Activated T-cell treated with anti-CD3 and anti-CD28 coated beads for 4 hours (primary cell): Measurements from ENCODE around the gene SOX1.

Source experiments
- DNase-seq: peaks from one replicate; pipeline ENCODE4 v3.0.0-alpha.2; 2020

Gene SOX1

DNA sequence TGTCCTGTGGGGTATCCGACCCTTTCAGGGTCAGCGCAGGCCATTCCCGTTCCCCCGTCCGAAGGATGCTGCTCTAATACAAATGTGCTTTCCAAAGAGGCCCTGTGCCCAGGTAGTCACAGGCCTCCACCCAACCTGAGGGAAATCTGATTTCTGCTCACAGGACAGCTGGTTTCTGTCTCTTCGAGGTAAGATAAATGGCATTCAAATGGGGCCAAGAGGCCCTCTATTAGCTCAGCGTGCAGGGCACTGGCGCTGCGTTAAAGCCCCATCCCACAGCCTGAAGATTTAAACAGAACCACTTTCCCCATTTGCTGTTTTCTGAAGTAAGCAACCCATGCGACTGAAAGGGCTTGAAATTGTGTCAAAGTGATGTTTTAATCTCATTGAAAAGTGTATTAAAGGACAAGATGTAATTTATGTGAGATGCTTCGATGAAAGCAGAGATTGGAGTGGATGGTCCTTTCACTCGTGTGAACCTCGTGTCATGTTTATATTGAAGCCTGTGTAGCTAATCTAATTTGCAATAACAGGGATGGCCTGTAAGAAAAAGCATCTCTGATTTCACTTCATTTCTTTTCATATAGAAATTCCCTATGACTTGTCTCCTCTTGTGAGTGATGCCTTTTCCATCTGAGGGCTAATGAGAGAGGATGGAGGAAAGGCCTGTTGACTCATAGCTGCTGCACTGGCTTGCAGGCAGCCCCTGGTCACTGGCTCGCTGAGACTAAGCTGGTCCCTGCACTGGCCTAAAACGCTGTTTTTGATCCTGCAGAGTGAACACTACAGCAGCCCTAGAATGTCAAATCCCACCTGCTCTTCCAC lies 7.3 kb upstream of the SOX1 start:
- DNase-seq, result no peak

DNA sequence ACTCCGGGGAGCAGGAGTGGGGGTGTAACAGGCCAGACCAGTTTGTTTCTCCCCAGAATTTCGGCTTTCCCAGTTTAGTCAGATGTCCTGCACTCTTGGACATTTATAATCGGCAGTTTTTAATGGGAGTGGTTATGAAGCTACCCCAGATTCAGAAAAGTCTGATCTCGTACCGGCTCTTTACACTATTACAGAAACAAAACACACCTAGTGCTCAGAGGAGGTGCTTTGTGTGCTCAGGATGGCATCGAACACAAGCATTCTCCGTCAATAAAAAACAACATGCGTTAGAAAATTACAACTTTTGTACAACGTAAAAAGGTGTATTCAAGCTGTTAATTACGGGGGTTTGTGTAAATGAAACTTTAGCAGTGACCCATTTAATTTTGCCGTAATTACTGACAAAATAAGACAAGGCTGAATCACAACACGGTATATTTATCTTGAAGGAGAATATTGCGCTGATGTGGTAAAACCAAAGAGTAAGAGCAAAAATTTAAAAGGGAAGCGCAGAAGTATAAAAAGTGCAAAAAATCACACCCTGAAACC lies 6.6 kb upstream of the SOX1 start:
- no peak for DNase-seq

DNA sequence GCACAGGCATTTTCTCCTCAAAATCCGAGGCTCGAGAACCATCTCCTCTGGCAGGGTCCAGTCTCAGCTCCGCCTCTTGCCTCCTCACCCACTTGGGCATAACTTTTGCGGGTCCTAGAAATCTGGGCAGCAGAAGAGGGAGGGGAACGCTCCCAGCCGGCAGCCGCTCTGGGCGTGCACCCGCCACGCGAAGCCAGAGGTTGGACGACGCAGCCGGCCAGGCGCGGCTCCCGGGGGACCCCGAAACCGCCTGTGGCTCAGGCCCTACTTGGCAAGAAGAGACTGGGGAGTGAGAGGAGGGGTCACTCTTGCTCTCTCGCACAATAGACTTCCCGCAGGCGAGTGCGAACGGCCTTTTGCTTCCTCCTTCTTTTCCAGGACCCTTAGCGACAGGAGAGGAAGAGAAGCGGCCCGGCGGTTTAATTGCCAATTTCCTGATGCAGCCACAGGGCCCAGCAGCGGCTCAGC lies 6.0 kb upstream of the SOX1 start:
- DNase-seq, result no peak

DNA sequence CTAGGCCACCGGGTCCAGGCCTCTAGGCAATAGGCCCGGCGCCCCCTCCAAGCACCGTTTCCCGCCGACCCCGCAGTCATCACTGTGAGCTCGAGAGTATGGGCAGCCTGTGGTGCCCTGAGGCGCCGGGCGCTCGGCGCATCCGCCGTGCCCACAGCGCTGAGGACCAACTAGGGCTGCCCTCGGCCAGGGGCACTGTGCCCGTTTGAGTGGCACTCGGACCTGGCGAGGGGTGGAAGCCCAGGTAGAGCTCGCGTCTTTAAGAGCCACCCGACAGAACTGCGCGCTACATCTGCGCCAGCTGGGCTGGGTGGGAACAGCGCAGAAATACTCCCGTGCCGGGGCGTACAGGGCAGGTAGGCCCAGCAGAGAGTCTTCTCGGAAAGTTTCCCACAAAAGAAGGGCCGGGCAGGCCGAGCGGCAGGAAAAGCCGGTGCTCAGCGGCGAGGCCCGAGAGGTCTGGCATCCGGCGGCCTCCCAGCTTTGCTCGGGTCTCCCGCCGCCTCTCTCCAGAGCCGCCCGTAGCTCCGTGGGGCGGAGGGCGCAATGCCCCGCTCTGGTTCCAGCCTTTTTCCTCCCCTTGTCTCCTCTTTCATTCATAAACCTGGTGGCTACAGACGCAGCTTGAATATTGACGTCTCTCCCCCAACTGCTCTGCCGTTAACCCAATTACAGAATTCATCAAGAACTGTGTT lies 5.4 kb upstream of the SOX1 start:
- no peak for DNase-seq

DNA sequence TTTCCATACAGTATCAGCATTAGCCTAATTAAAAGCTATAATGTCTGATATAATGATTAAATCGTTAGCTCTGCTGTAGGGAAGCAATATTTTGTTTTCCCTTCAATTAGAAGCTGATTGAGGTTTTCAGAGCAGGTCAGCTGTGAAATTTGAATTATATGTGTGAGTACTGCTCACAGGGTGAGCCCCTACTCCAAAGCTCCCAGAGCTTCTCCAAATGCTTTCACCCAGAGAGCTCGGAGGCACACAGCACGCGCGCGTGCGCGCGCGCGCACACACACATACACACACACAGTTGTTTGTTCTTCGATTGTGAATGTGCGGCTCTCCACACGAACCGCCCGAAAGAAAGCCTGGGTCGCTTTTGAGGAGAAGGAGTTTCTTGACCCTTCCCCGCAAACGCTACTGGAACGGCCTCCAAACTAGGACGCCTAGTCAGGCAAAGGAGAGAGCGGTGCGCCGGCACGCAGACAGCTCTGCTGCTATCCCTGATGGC lies 4.8 kb upstream of the SOX1 start:
- no peak for DNase-seq

DNA sequence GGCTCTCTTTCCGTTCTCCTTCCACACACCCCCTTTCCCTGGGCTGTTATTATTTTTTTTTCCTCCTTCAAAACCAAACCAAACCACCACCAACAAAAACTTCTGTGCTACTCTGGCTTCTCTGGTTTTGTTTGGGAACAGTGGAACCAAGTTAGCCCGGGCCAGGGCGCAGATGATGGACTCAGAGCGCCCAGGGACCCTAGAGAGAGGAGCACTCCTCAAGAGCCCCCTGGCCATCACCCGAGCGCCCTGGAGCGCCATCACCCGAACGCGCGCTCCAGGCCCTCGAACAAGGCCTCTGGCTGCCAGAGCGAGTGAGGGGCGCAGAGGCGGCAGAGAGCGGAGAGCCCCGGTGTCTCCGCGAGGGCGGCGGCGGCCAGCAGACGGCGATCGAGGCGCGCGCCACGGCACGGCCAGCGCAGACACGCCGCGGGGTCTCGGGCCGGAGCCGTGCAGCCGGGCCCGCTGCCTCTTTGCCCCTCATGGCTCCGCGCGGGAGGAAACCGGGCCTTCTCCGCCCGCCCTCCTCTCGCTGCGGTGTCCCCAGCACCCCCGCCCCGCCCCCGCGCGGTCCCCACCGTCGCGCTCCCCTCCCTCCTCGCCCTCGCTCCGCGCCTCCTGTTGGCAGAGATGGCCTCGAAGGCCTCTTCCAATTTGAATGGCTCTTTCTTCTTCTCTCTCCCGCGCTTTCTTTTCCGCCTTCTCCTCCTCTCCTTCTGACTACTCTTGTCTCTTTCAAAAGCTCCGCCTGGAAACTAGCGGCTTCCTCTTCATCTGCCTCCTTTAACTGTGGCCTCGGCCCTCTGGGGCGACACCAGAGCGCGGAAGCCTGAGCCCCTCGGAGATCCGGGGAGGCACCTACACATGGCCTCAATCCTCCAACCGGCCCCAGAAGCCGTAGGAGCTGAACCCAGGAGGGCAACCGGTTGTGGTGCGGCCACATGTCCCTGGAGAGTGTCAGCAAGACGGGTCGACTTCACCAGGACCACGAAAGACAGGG lies 4.1 kb upstream of the SOX1 start:
- no peak for DNase-seq

DNA sequence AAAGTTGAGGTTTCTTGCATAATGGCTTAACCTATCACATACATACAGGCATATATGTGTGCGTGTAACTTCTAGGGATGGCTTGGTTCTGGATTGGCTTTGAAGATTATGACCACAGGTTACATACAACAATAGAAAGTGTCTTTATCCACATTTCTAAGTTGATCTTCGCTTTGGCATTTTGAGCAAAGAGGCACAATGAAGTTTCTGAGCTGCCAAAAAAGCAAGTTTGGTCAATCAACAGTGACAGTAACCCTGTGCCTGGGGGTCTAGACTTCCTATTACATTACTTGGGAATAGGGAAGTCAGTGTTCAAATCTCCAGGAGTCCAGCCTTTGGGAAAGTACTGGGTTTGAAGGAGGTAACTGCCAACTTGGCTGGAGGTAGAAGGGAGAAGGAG lies 3.1 kb upstream of the SOX1 start:
- no peak for DNase-seq

DNA sequence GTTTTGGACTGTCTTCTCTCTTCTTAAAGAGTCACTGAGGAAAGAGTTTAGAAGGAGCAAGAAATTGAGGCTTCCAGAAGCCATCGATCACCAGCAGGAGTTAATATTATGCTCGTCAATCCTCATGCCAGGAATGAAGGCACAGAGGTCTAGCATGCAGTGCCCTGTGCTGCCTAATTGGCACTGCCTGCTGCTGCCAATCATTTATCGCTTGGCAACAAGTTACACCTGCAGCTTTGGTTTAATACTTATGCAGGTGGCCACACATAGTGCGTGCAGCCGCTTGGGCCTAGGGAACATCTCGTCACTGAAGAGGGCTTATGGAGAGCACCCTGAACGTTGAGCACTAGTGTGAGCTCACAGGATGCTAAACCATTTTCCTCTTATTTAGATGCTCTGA lies 2.7 kb upstream of the SOX1 start:
- no peak for DNase-seq

DNA sequence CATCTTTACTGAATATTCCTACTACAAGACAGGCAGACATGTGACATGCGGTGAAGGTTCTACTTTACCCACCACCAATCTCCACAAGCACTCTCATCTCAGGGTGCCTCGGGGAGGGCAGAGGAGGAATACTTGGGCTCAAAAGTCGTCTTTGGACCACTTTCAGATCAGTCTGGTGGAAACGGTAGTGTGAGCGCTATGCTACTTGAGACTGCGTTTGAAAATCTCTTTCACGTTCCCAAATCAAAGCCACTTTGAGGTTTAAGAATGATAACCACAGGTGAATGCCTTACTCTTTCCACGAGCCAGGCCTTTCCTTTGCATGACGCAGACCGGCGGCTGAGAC lies 1.5 kb upstream of the SOX1 start:
- DNase-seq, result no peak

DNA sequence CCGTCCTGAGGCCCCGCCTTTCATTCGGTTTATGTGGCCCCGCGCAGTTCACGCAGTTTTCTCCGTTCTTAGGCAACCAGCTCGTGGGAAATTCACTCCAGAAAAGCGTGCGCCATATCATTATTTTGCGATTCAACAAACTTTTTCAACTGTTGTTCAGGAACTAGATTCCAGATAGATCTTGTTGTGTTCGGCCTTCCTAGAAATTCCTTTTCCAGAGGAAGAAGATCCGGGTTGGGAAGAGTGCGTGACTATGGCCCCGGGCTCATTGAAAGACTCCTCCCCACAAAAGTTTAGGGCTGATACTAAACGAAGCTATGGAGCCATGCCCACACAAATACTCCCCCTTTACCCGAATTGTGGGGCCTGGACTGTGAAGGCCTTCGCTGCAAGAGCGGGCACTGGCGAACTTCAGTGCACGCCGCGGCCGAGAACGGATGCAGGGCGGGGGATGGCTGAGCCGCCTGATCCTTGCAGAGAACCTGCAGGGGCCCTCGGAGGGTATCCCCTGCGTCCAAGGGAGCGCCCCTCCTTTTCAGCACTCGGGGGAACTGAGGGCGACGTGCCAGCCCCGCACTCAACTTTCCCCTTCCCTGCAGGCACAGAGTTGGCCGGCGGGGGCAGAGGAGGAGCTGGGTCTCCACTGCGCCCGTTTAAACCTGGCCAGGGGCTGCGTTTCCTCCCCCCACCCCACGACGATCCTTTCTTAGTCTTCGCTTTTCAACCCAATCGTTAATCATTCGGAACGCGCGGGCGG lies 904 bp upstream of the SOX1 start:
- no peak for DNase-seq

DNA sequence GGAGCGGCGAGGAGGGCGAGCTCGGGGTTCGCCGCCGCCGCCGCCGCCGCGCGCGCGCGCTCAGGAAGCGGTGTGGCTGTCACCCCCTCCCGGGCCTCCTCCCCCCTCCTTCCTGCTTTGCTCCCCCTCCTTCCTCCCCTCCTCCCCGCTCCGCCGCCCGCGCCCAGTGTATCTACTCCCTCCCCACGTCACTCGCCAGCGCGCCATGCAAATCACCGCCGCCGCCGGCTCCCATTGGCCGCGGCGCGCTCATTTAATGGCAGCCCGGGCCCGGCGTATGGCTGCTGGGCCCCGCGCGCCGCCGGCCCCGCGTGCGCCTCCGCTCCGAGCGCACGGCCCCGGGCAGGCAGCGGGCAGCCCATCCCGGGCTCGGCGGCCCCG lies 335 bp upstream of the SOX1 start:
- DNase-seq, result peak; percentile 40

DNA sequence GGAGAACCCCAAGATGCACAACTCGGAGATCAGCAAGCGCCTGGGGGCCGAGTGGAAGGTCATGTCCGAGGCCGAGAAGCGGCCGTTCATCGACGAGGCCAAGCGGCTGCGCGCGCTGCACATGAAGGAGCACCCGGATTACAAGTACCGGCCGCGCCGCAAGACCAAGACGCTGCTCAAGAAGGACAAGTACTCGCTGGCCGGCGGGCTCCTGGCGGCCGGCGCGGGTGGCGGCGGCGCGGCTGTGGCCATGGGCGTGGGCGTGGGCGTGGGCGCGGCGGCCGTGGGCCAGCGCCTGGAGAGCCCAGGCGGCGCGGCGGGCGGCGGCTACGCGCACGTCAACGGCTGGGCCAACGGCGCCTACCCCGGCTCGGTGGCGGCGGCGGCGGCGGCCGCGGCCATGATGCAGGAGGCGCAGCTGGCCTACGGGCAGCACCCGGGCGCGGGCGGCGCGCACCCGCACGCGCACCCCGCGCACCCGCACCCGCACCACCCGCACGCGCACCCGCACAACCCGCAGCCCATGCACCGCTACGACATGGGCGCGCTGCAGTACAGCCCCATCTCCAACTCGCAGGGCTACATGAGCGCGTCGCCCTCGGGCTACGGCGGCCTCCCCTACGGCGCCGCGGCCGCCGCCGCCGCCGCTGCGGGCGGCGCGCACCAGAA lies 1.1 kb downstream of the SOX1 start:
- no peak for DNase-seq

DNA sequence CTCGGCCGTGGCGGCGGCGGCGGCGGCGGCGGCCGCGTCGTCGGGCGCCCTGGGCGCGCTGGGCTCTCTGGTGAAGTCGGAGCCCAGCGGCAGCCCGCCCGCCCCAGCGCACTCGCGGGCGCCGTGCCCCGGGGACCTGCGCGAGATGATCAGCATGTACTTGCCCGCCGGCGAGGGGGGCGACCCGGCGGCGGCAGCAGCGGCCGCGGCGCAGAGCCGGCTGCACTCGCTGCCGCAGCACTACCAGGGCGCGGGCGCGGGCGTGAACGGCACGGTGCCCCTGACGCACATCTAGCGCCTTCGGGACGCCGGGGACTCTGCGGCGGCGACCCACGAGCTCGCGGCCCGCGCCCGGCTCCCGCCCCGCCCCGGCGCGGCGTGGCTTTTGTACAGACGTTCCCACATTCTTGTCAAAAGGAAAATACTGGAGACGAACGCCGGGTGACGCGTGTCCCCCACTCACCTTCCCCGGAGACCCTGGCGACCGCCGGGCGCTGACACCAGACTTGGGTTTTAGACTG lies 1.7 kb downstream of the SOX1 start:
- no peak for DNase-seq

DNA sequence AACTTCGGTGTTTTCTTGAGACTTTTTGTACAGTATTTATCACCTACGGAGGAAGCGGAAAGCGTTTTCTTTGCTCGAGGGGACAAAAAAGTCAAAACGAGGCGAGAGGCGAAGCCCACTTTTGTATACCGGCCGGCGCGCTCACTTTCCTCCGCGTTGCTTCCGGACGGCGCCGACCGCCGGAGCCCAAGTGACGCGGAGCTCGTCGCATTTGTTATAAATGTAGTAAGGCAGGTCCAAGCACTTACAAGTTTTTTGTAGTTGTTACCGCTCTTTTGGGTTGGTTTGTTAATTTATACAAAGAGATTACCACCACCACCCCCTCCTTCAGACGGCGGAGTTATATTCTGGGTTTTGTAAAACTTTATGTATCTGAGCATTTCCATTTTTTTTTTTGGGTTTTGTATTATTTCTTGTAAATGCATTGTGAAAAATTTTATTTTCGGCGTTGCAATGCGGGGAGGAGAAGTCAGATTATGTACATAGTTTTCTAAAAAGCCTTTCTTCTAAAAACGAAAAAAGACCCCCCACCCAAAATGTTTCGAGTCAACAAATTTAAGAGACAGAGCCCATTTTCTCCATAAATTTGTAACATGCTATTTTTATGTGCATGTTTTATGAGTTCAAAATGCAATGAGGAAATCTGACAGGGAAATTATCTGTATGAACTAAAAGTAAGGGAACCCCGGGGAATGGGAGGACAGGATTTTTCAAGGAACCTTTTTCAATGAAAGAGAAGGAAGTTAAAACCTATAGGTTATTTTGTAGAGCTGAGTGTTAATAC lies 2.3 kb downstream of the SOX1 start:
- no peak for DNase-seq

DNA sequence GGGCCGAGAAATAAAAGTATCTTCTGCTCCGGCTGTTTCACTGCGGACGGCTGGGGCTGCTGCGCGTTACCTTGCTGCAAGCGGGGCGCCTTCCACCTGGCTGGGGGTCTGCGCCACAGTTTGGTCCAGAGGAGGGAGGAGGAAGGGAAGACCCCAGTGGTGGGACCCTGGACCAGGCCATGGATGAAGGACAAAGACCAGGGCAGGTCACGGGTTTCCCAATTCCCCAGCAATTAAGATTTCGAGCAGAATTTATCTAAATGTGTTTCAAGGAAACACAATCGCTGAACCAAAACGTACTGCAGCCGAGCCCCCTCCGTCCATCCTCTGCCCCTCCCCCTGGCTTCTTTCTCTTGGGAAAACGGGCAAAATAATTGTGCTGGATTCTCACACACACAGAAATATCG lies 2.9 kb downstream of the SOX1 start:
- DNase-seq, result no peak

DNA sequence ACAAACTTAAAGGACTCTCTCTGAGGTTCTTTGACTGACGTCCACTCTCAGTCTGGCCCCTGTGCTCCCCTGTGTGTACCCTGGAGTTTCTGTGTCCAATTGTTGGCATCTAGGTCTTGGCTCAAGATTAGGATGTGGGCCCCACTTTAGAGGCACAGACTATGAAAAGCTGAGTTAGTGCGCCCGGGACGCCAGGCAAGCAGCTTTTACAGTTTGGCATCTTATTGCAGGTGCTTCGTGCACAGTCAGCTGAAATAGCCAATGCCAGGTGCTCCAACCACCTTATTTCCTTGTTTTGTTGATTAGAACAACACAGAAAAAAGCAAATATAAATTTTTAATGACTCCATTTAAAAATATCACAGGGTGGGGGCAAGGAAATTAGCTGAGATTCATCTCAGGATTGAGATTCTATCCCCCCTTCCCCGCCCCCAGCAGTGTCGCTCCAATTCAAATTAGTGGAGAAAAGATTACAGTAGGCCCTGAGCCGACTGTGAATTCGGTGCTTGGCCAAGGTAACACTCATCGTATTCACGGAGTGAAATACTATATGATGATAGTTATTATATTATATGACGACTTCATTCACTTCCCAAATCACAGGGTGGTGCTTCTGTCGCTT lies 4.3 kb downstream of the SOX1 start:
- no peak for DNase-seq

DNA sequence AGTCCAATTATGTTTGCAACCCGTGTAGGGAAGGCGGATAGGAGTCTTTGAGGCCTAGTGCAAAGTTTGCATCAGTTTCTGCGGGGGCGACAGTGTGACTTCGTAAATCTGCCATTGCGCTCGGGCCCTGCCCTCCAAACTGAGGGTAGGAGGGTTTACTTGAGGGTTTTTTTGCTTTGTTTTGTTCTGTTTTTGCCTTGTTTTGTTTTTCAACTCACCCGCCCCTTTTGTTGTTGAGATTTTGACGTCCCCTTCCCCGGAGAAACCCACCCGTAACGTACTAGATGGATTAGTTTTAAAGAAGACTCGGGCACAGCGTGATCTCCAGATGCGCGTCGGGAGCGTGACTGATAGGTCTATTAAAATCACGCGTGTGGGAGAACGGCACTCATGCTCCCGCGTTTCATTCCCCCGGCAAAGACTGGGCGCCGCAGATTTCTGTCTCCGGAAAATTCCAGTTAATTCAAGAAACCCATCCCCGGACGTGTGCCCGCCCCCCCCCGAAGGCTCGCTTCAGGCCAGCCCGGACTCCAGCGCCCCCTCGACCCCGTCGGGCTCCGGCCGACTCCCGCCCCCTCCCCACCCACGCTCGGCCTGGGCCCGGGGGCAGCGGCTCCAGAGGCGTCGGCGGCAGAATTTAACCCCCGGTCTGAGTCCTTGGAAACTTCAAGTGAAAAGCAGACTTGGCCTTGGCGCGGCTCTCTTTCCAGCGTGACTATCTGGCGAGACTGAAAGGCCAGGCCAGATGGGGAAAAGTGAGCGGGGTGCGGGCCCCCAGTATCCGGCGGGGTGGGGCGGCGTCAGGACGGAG lies 5.0 kb downstream of the SOX1 start:
- no peak for DNase-seq

DNA sequence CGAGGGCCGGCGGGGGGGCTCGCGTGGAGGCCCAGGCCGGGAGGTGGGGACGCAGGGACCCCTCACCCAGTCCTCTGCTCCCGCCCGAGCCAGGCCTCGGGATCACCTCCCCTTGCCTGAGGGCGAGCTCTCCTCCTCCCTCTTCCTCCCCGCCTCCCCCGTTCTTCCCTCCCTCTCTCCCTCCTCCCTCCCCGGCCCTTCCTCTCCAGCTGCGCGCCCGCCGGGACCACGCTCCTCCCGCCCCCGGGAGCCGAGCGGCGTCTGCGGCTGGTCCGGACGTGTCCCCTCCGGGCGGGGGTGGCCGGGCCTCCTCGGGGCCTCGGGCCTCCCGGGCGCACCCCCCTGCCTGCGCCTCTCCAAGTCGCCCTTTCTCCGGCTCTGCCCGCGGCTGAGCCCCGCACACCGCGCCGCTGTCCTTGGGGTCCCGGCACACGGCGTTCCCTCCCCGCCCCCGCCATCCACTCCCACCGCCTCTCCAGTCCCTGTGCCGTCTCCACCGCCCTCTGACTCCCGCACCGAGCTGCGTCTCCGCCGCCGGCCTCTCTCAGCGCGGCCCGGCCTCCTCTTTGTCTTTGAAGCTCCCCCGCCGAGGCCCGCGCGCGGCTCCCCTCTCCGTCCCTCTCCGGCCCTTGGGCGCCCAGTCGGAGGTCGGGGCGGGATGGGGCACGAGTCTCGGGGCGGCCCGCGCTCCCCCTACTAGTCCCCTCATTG lies 5.7 kb downstream of the SOX1 start:
- DNase-seq, result no peak
